Fibroblast of skin of back (primary cell): ENCODE results near the gene MRPL44.
"Not testable (repeated sequence)": the region's sequence is repeated elsewhere in the genome, so short reads cannot be mapped to it uniquely, and the experiment has no call there.

Experiments
- DNase-seq: peaks from one replicate; pipeline ENCODE4 v3.0.0-alpha.2; 2013

Gene MRPL44

DNA sequence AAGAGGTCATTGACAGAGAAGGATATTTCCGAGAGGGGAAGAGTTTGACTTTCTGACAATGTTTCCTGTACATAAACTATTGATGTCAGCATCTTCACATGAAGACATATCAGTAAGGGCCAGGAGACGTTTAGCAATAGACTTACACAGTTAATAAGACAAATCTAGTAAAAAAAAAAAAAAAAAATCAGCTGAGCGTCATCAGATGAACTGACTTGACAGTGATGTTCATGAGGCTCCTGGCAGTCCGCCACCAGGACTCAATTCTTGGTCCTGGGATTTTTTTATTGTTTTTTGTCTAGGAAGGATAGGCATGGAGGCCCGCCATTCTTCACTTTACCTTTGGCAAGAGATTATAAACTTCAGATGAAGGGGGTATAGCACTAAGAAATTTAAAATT lies 14.5 kb downstream of the MRPL44 start:
- DNase-seq, result no peak

DNA sequence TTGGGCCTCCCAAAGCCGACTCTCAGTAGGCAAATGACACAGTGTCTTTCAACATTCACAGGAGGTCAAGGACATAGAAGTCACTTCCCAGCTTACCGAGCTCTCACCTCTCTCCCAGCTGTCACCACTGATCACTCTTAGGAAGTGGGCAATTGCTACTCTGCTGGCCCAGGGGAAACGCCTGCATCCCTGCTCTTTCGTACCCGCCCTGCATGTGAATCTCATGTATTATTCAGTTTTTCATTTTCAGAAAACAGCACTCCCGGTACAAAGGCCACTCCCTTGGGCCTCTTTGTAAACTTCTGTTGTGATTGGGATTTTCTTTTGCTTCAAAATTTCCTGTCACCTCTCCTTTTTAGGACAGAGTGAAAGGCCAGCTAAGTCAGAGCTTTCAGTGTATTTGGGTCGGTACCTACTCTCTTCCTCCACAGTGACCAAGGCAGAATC lies 15.4 kb downstream of the MRPL44 start:
- no peak for DNase-seq

DNA sequence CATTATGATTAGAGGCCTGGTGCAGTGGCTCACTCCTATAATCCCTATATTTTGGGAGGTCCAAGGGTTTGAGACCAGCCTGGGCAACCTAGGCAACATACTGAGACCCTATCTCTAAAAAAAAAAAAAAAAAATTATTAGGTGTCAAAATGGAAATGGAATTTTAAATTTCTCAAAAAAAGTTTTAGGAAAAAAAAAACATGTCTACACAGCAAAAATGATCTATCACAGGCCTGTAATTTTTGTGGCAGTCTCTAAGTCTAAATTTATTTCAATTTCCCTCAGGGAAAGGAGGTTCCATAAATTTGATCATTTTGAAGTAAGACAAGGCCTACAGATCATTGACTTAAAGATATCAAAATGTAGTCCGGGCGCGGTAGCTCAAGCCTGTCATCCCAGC lies 16.3 kb downstream of the MRPL44 start:
- DNase-seq, result no peak

DNA sequence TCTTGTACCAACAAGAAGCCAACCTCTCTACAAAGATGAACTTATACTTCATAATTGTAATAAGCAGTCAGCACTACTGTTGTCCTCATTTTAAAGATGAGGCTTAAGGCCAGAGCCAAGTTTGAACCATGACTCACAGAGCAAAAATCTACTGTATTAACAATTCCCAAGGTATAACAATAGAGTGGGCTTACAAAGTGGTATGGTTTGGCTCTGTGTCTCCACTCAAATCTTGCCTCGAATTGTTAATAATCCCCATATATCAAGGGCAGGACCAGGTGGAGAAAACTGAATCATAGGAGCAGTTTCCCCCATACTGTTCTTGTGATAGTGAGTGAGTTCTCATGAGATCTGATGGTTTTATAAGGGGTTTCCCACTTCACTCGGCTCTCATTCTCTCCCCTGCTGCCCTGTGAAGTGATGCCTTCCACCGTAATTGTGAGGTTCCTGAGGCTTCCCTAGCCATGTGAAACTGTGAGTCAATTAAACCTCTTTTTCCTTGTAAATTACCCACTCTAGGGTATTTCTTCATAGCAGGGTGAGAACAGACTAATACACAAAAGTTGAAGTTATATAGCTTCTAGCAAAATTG lies 19.5 kb downstream of the MRPL44 start:
- peak; percentile 56 for DNase-seq

DNA sequence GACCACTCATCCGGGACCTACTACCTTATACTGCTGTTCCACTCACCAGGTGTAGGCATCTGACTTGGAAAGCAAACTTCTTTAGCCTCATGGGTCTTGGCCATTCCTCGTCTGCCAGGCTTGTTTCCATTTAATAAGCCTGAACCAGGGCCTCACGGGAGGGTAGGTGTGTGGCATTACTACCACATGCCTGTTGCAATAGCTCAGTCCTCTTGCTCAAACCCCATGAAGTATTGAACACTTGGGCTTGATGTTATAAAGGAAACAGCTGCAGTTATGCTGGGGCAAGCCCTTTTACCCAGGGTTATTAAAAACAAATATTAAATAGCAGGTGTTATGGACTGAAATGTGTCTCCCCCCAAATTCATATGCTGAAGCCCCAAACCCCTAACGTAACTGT lies 21.2 kb downstream of the MRPL44 start:
- no peak for DNase-seq

DNA sequence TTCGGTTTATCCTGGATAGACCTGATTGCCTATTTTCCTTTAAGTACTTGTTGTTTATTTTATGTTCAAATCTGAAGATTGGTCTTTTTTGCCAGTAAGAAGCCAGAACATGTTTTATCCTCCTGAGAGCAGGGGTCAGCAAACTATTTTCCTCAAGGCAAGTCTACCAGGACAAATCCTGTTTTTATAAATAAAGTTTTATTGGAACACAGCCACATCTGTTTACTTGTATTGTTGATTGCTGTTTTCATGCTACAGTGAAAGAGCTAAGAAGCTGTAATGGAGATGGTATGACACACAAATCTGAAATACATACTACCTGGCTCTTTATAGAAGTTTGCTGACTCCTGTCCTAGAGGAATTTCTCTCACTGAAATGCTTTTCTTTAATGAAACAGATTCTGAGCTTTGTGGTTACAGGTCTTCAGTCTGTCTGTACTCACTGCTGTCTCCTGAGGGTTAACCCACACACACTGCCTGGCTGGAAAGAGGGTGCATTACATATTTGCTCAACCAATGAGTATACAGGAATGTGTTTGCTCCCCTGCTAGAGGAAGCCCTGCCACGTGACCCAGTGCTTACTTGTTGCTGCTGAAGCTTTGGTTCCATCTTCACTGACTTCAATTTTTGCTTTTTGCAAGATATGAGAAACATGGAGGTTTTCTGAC lies 22.6 kb downstream of the MRPL44 start:
- peak; percentile 19 for DNase-seq

DNA sequence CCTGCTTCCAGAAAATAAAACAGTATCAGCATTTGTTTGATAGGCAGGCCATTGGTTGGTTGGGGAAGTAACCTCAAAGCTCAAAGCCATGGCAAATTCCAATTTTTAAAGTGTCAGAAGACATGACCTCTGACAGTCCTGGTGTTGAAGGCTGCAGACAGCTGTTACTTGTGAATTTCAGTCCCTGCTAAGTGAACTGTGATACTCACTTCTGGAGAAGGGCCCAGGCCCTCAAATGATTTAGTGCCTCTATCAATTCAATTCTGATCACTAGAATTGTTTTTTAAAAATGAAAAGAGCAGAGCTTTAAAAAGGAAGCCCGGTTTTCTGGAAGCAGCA lies 23.1 kb downstream of the MRPL44 start:
- no peak for DNase-seq

DNA sequence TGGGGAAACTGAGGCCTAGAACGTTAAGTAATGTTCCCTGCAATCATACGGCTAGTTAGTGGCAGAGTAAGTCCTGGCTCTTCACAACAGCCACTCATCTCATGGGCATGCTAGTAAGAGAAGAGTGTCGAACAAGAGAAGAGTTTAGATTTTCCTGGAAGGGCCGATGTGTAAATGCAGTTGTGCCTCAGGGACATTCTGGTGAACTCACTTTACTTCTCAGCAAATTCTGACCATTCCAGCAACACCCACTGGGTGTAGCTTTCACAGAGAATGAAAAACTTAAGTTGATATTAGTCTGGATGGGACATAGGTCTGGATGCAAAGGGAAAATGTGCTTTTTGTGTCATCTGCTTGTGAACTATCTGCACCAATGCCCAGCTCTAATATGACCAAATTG lies 23.5 kb downstream of the MRPL44 start:
- DNase-seq, result no peak

DNA sequence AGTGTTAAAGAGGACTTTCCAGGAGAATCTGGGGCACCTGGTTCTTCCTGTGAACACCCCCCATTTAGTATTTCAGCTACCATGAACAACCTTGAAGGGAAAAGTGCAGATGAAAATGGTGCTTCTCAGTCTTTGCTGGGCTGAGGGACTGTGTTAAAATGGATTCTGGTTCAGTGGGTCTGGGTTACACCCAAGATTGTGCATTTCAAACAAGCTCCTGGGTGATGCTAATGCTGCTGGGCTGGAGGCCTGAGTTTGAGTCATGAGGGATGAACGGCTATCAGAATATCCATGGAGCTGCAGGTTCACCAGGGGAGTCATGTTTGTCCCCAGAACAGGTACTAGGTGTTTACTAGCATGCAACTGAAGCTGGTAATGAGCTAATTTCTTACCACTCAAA lies 24.0 kb downstream of the MRPL44 start:
- DNase-seq, result no peak

DNA sequence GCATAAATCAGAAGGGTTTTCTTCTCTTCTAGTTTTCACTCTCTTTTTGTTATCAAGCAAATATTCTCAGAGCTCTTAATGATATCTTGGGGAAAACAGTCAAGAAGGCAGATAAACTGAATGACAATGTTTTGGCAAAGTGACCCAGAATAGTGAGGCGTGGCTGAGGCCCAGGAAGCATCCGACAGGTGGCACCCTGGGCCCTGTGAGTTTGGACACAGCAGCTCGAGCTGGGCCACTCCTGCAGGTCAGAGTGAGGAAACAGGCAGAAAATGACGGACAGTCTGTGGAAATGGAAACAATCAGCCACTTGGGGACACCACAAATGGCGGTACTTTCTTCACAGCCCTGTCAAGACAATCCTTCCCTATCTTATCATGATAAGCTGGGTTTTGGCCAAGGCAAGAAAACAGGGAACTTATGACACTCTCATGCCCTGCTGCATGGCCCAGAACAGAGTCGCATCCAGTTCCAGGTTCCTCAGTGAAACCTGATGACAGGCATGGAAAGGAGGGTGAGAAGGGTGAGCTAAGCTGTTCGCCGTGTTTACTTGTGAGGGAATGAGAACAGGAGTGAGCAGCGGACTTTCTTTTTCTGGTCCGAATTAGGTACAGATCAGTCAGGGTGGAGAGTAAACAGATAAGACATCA lies 32.1 kb downstream of the MRPL44 start:
- no peak for DNase-seq

DNA sequence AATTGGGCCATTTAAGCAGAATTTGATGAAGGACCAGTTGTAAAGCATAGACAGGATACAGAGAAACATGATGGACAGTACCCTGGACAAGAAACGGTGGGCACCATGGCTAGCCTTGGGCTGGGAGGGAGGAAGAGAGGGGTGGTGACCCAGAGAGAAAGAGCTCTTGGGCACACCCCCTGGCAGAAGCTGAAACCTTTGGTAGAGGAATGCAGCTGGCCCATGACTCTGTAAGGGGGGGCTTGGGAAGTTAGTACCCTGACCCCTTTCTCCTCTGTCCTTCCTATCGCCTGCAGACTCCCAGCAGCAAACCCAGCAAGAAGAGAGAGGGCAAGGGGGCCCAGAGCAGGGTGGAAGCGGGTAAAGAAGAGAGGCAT lies 32.6 kb downstream of the MRPL44 start:
- no peak for DNase-seq

DNA sequence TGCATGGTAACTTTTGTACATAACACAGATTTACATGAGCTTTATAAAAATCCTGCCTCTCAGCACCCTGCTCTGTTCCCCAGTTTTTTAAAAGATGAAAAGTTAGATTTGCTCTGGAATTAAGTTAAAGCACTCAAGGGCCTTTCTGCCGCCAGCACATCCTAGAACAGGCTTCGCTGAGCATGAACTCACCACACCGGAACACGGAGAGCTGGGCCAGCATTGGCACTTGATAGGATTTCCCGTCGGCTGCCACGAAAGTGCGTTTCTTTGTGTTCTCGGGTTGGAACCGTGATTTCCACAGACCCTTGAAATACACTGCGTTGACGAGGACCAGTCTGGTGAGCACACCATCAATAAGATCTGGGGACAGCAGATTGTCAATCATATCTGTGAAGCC lies 34.3 kb downstream of the MRPL44 start:
- DNase-seq, result no peak

DNA sequence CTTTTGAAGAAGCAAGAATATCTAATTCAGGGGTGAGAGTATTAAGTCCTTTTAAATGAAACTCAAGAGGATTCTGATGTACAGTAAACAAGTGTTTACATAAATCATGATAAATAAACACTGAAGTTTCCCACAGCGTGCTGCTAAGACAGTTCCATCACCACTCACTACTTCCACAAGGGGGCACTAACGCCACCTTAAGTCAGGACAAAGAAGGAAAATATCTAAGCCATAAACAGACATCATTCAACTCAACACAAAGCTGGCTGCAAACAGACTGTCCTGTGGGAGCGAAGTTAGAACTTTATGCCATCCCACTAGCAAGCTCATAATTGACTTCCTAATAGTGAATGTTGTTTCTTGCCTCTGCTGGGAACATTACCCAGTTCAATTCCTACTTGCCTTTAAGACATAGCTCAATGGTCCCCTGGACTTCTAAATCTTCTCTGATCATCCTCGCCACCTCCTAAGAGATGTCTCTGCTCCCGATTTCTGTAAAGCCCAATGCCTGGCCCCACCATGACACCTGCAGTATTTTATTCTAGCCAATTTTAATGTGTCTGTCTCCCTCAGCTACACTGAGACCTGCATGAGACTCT lies 36.5 kb downstream of the MRPL44 start:
- peak; percentile 71 for DNase-seq

DNA sequence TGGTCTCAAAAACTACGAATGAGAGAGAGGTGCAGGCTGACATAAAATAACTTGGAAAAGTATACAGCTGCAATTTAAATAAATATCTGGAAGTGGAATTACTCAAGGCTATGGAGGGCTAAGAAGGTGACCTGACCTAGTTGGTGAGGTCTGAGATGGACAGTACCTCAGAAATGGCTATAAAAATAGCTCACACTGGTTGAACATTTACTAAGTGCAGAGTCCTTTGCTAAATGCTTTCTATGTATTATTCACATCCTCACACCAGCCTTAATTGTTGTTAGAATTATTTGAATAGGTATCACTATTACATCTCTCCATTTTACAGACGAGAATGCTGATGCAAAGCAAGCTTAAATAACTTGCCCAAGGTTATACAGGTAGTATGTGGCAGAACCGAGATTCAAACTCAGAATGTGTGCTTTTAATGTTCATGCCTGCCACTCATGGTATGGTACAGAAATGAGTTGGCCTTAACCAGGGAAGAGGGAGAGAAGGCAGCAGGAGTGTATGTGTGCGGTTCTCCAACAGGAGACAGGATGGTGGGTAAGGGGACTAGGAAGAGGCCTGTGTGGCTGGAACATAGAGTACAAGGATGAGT lies 37.4 kb downstream of the MRPL44 start:
- no peak for DNase-seq

DNA sequence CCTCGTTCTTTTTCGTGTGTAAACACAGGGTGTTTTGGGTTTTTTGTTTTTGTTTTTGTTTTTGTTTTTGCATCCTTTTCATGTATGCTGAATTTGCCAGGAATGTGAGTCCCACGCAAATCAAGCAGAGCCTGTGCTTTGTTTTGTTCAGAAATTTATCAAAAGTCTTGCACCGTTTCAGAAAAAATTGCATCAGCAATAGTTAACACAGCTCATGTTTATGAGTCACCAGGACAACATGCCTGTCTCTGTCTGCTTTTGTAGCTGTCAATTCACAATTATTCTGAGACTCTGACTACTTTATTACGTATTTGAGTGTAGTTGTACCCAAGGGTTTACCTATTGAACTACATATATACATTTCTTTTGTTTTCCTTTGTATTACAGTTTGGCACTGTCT lies 38.3 kb downstream of the MRPL44 start:
- peak; percentile 78 for DNase-seq

DNA sequence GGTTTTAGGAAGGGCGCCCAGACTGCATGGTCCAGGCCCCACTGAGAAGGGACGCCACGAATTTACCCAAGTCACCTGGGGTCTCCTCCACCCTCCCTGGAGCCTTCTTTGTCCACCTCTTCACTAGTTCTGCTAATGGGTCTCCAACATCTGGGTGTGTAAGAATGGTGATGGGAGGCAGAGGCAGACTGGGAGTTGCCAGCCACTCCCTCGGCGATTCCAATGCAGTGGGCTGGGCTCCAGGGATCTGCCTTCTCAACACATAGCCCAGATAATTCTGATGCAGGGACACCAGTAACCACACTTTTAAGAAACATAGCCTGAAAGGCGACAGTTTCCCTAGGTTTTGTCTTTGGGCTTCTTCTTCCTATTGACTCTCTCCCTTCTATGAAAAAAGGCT lies 39.1 kb downstream of the MRPL44 start:
- no peak for DNase-seq

DNA sequence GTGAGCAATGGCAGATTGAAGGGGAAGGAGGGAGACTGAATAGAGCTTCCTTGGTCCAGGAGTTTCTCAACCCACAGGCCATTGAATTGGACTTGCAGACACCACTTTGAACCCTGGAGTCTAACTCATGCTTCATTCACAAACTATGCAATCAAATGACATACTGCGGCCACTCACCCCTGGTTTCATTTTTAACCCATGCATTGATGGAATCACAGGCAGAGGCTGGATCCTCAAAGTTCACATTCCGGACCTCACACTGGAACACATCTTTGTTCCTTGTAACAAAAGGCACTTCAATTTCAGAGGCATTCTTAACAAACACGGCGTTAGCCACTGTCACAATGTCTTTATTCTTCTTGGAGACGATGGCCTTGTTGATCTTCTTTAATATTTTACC lies 40.7 kb downstream of the MRPL44 start:
- peak; percentile 27 for DNase-seq

DNA sequence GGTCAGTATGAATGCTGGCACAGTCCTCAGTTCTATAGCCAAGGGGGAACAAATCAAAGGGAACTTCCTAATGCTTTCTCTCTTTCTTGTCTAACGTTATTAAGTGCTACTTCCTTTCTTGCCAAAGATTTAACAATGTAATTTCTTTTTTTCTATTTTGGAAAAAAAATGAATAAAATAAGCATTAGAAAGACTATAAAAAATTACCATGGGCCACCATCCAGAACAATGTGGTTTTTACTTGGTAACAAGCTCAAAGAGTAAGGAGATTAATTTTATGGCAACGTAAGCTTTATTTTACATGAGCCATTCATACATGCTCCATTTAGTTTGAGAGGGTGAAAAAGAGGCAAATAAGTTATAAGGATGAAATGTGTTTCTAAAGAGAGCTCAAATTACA lies 41.7 kb downstream of the MRPL44 start:
- DNase-seq, result no peak

DNA sequence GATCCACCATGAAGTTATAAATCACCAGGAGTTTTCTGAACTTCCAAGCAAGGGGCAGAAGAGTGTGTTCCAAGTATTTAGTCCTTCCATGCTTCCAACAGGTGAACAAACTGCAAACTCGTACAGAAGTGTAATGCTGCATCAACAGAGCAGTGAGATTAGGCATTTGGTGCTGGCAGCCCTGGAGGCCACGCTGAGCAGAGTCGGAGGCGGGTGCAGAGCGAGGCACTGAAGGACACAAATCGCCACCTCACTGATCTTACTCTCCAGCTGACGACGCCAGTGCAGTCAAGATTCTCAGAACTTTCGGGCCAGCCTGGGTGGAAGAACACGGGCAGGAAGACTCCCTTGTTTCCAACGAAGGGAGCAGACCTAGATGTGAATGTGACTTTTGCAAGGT lies 42.6 kb downstream of the MRPL44 start:
- DNase-seq, result no peak

DNA sequence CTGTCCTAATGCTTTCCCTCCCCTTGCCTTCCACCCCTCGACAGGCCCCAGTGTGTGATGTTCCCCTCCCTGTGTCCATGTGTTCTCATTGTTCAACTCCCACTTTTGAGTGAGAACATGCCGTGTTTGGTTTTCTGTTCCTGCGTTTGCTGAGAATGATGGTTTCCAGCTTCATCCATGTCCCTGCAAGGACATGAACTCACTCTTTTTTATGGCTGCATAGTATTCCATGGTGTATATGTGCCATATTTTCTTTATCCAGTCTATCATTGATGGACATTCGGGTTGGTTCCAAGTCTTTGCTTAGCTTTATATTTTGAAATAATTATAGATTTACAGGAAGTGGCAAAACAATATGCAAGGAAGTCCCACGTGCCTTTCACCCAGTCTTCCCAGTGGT lies 43.4 kb downstream of the MRPL44 start:
- DNase-seq, result not testable (repeated sequence)

DNA sequence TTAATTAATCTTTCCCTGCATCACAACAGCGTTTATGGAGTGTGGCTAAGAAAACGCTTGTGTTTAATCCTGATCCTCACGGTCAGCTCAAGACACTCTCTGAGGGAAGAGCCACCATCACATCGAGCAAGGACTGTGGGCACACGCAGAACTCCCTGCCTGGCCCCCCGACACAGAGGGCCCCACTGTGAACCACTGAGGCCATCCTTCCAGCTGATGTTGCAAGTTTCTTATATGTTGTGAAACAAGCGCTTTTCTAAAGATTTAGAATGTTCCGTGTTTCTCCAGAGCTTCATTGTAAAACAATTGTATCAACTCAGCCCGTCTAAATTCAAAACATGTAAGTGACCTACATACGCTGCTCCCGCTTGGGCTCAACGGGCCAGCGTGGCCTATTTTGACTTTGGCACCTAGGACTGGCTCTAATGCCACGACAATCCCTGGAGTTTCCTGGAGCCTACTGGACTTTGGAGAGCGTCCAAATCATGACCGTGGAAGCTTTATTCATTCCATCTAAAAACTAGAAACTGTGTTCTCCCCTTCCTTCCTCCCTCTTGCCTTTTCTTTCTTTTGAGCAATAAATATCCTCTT lies 46.9 kb downstream of the MRPL44 start:
- DNase-seq, result no peak

DNA sequence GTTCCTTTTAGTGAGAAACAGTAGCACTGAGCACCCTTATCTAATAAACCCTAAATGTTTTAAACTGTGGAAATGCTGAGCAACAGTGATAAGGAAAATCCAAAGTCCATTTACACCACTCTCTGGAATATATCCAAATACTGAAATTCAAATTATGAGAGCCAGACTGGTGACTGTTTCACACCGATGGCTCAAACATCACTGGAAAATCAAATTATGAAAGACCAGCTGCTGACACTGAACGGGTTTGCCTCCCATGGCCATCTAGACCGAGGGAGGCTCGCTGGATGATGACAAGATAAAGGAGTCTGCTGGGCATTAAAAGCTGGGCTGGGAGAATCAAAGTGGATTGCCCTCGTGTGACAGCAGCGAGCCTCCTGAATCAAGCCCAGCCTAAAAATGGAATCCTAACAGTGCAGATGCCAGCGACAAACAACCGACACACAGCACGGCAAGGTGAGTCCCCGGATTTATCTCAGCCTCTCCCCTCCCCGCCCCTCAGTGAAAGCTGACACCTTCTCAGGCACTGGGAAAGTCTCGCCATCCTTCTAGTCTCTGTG lies 51.5 kb downstream of the MRPL44 start:
- DNase-seq, result no peak
